Stimulated activated CD4-positive, alpha-beta T cell treated with anti-CD3 and anti-CD28 coated beads, Interleukin-4, amount 100 ng/mL, for 4 hours (primary cell): Measurements from ENCODE around the gene CUL2.
"Not testable (repeated sequence)": the region's sequence is repeated elsewhere in the genome, so short reads cannot be mapped to it uniquely, and the experiment has no call there.

Source experiments
- DNase-seq, 2 experiments: peaks; one replicate each; pipeline ENCODE4 v3.0.0-alpha.2; 2020

The CUL2 gene

DNA sequence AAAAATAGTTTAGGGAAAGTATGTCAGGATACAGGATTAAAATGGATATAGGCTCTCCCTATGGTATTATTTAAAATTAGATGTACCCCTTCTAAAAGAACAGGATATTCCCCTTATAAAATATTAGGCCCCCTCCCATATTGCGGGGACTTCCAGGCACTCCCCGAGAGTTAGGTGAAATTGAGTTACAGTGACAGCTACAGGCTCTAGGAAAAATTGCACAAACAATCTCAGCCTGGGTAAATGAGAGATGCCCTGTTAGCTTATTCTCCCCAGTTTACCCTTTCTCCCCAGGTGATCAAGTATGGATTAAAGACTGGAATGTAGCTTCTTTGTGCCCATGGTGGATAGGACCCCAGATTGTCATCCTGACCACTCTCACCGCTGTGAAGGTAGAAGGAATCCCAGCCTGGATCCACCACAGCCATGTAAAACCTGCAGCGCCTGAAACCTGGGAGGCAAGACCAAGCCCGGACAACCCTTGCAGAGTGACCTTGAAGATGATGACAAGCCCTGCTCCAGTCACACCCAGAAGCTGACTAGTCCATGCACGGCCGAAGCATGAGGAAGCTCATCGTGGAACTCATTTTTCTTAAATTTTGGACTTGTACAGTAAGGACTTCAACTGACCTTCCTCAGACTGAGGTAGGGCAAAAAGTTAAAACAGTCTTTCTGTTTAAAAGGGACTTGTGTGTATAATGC is 115.6 kb downstream of the CUL2 start:
- DNase-seq = not testable (repeated sequence)

DNA sequence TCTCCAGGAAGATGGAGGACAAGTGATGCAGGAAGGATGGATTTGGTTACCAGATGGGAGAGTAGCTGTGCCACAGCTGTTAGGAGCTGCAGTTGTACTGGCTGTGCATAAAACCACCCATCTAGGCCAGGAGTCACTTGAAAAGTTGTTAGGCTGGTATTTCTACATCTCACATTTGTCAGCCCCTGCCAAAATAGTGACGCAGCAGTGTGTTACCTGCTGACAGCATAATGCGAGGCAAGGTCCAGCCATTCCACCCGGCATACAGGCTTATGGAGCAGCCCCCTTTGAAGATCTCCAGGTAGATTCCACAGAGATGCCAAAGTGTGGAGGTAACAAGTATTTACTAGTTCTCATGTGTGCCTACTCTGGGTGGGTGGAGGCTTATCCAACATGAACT is 116.4 kb downstream of the CUL2 start:
- not testable (repeated sequence) for DNase-seq

DNA sequence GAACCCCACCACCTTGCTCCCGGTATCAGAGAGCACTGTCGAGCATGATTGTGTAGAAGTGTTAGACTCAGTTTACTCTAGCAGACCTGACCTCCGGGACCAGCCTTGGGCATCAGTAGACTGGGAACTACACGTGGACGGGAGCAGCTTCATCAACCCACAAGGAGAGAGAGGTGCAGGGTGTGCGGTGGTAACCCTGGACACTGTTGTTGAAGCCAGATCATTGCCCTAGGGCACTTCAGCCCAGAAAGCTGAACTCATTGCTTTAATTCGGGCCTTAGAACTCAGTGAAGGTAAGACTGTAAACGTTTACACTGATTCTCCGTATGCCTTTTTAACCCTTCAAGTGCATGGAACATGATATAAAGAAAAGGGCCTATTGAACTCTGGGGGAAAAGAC is 117.0 kb downstream of the CUL2 start:
- DNase-seq = not testable (repeated sequence)

DNA sequence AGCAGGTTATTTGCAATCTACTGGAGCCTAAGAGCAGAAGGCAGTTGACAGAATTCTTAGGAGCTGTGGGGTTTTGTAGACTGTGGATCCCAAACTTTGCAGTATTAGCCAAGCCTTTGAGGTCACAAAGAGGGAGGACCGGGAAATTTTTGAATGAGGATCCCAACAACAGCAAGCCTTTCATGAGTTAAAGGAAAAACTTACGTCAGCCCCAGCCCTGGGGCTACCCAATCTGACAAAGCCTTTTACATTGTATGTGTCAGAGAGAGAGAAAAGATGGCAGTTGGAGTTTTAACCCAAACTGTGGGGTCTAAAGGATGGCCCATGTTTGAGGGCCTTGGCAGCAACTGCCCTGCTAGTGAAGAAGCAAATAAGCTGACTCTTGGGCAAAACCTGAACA is 117.5 kb downstream of the CUL2 start:
- DNase-seq = not testable (repeated sequence)

DNA sequence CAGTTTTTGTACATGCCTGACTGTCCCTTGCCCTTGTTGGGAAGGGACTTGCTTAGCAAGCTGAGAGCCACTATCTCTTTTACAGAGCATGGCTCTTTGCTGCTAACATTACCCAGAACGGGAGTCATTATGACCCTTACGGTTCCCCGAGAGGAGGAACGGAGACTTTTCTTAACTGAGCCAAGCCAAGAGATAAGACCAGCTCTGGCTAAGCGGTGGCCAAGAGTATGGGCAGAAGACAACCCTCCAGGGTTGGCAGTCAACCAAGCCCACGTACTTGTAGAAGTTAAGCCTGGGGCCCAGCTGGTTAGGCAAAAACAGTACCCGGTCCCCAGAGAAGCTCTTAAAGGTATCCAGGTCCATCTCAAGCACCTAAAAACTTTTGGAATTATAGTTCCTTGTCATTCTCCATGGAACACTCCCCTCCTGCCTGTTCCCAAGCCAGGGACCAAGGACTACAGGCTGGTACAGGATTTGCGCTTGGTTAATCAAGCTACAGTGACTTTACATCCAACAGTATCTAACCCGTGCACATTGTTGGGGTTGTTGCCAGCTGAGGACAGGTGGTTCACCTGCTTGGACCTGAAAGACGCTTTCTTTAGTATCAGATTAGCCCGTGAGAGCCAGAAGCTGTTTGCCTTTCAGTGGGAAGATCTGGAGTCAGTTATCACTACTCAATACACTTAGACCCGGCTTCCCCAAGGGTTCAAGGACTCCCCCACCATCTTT is 118.4 kb downstream of the CUL2 start:
- not testable (repeated sequence) for DNase-seq

DNA sequence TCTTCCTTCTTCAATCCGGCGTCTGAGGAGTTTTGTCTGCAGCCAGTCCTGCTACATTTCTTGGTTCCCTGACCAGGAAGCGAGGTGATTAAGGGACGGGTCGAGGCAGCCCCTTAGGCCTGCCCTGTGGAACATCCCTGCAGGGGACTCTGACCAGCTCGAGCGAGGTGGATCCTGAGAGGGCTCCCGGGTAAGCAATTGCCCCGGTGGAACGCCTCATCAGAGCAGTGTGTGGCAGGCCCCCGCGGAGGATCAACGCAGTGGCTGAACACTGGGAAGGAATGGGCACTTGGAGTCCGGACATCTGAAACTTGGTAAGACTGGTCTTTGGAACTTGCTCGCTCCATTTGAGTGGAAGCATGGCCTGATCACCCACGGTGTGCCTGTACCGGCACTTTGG is 121.0 kb downstream of the CUL2 start:
- DNase-seq = no peak

DNA sequence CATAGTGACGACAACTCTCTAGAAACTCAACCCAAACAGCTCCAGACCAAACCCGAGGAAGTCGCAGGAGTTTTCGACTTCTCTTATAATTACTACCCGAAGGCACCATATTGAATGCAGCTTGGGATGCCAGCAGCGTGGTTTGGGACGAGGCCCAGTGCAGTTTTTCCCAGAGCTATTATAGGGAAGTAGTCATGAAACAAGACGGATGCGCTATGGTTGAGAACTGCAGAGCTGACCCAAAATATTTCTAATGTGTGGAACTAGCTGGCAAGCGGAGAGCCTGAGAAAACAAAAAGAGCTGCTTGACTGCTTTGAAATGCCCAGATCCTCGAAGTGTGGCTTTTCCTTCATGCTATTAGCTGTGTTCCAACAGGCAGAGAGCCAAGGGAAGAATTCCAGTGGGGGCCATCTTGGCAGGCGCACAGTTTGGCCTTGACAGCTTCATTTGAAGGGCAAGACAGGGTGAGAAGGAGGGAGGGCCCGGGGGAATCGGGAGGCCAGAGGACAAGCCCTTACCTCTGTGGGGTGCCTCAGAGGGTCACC is 122.7 kb downstream of the CUL2 start:
- no peak for DNase-seq

DNA sequence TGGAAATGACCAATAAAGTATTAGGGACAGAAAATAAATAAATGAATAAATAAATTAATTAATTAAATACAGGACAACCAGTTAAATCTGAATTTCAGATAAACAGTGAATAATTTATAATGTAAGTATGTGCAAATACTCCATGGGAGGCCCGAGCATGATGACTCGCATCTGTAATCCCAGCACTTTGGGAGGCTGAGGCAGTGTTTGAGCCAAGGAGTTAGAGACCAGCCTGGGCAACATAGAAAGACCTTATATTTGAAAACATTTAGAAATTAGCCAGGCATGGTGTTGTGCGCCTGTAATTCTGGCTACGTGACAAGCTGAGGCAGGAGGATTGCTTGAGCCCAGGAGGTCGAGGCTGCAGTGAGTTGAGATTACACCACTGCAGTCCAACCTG is 123.7 kb downstream of the CUL2 start:
- no peak for DNase-seq

DNA sequence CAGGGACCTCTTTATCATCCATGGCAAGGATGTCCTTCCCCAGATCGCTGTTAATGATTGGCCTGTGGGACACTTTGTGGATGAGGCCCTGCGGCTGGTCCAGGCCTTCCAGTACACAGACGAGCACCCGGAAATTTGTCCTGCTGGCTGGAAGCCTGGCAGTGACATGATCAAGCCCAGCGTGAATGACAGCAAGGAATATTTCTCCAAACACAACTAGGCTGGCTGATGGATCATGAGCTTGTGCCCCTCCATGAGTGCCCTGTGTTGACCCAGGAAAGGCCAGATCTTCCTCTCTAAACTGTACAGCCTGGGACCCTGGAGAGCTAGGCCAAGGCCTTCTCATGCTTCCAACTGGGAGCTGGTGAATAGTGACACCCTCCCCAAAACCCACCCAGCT is 124.1 kb downstream of the CUL2 start:
- DNase-seq = no peak

DNA sequence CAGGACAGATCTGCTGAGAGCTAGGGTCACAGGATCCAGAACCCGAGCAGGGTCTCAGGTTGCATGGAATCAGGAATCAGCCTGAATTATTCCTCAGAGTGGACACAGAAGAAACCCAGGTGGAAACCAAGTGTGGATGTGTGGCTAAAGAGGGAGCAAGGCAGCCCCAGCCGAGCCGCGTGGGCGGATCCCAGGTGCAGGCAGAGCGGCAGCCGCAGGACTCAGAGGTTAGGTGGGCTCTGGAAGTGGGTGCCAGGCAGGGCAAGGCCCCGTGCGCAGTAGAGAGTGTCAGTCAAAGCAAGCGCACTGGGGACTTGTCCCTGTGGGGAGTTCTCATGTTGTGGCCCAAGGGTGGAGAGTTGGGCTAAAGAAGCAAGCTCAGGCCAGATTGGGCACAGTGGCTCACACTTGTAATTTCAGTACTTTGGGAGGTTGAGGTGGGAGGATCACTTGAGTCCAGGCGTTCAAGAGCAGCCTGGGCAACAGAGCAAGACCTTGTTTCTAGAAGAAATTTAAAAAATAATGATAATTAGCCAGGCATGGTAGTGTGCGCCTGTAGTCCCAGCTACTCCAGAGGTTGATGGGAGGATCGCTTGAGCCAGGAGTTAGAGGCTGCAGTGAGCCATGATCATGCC is 125.9 kb downstream of the CUL2 start:
- no peak for DNase-seq

DNA sequence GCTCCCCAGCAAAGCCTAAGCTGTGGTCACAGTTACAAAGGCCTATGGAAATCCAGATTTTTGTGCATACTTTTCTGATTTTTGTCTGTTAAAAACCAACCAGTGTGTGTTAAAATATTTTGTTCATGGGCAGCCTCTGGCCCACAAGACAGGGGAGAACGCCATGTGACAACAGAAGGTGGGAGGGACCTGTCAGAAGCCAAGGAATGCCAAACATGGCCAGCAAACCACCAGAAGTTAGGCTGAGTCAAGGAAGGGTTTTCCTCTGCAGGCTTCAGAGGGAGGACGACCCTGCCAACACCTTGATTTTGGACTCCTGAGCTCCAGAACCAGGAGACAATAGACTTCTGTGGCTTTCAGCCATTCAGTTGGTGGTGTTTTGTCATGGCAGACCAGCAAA is 127.3 kb downstream of the CUL2 start:
- DNase-seq = no peak

DNA sequence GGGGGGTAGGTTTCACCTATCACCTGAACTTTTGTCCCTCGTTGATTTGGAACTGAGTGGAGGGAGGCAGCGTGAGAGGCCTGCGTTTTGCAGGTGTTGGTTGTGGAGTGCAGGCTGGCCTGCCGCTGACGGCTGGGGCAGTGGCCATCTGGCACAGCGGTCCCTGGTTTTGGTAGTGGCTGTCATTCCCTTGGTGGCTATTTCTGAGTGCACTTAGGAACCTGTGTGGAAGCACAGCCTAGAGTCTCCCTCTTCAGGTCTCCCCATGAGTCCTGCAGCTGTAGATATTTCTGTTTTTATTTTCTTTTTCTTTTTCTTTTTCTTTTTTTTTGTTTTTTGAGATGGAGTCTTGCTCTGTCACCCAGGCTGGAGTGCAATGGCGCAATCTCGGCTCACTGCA is 129.2 kb downstream of the CUL2 start:
- no peak for DNase-seq

DNA sequence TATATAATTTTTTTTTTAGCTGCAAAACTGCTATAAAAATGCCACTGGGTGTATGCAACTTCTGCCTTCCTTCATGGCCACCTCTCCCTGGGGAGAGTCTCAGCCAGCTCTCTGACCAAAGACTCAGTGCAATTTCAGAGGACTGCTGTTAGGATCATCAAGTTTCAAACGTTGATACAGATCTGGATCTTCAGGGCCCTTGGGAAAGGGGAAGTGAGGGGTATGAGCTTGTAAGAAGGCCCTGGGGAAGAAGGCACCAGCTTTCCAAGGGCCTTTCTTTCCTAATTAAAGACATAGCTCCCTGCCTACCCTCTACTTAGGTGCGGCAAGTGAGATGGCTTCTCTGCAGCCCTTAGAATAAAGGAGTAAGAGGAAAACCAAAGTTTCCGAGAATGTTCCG is 130.4 kb downstream of the CUL2 start:
- DNase-seq = no peak

DNA sequence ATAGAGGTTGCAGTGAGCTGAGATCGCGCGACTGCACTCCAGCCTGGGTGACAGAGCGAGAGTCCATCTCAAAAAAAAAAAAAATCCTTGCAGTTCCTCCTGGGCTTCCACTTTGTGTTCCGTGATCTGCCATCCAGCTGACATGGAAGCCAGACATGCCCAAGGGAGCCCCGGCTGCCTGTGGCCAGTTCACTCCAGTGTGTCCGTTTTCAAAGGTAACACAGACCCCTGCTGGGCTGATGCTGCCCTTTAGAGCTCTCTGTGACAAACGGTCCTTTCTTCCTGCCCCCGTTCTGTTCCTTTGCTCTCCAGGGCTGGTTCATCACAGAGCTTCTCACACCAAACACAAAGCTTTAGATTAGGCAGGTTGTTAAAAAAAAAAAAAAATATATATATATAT is 130.8 kb downstream of the CUL2 start:
- no peak for DNase-seq
